Right lobe of liver (tissue), 6 donors: Measurements from ENCODE around the gene GRK6. TPM values are rescaled to one million over a fixed set of nuclear protein-coding genes. Genes with fewer than 3 reads are reported as not detected.

ENCODE experiments used
- ATAC-seq, 4 donors: fragments of 200-7000 bp; cut with Tn5 transposase; one replicate each; pipeline ENCODE4 v1.9.1; 2020; ENCODE audit warnings: mild to moderate bottlenecking in 4 of 4, moderate library complexity in 4 of 4
- DNase-seq, 3 donors: peaks; one replicate each; pipeline ENCODE4 v3.0.0-alpha.2; 2020
- H3K27ac ChIP-seq, 3 donors: fragments of 200-600 bp; one replicate each; pipeline ENCODE4 v1.8.0; 2022
- H3K27me3 ChIP-seq, 2 donors: fragments of 200-600 bp; one replicate each; pipeline ENCODE4 v1.8.0; 2022
- H3K36me3 ChIP-seq, 4 donors: fragments of 200-600 bp; sonication (generic) in 1 of 4; one replicate each; pipeline versions ENCODE4 v1.5.1 to v1.8.0; 2017 to 2022; ENCODE audit warnings: control low read depth in 1 of 4
- H3K4me1 ChIP-seq, 4 donors: fragments of 200-600 bp; sonication (generic) in 1 of 4; one replicate each; pipeline versions ENCODE4 v1.5.1 to v1.8.0; 2017 to 2022; ENCODE audit warnings: control low read depth in 1 of 4
- H3K4me3 ChIP-seq, 3 donors: fragments of 200-600 bp; one replicate each; pipeline ENCODE4 v1.8.0; 2022
- H3K9me3 ChIP-seq, 4 donors: fragments of 200-600 bp; sonication (generic) in 1 of 4; one replicate each; pipeline versions ENCODE4 v1.5.1 to v1.8.0; 2017 to 2022; ENCODE audit warnings: control low read depth in 1 of 4
- POLR2A ChIP-seq: fragments of 450-650 bp; IDR thresholded peaks from one replicate; pipeline ENCODE4 v1.6.1; 2017; ENCODE audit warnings: antibody characterized with exemption, mild to moderate bottlenecking
- WGBS: methylation state at CpG from one replicate; pipeline ENCODE4 v1.1.6; 2018; ENCODE audit warnings: low coverage, low lambda C conversion rate; ENCODE audit not compliant: insufficient coverage; ENCODE audit errors: missing lambda C conversion rate; 5-methylcytosine and 5-hydroxymethylcytosine counted together
- intact Hi-C, 2 donors: fragments of 100-400 bp; cut with DNase I; formaldehyde crosslinking; loops; one replicate each; pipeline versions ENCODE4 v1.11.2 to v1.14.1; 2022
- total RNA-seq, 6 experiments: library from RNA; depleted of rRNA in 2 of 6; stranded (reverse); fragments of >200 nt in 2 of 6; fragmentation: NEBNext Ultra II Directional in 3 of 6; extraction: Animal tissue kit (Norgen Biotek cat#: 25700) in 3 of 6; gene quantifications; one replicate each; pipeline versions ENCODE4 v1.1.0 to v1.2.4, GENCODE V29; 2016 to 2023
- TF ChIP-seq, protein P1 (sequence below), 4 donors: fragments of 200-600 bp in 3 of 4; fragments of 450-650 bp in 1 of 4; IDR thresholded peaks; one replicate each; pipeline versions ENCODE4 v1.5.1 to v1.8.0; 2016 to 2022; ENCODE audit warnings: antibody characterized with exemption in 4 of 4, mild to moderate bottlenecking in 2 of 4
- donor health status: DM: no; HTN: yes; CAD: no.
- donor health status: DM: no; HTN: no; CAD: no.
- donor health status: DM: no; HTN: no; CAD: no.
- donor health status: DM: no; HTN: yes; CAD: no.
- donor health status: DM: no; HTN: yes; CAD: no.

The GRK6 gene
- total RNA-seq, 6 experiments from 2014 or later = 6.1 to 10.8 (median 10.0) TPM

GRCh38 chr5:177469750-177470525 is 43.5 kb downstream of the GRK6 start:
- Histone ChIP-seq H3K4me3 (no peak overlapping the region), H3K4me1 (peaks cover 0 to 5% (median 0%) of the 10 kb centered on the region in 4 donors), H3K27ac (no peak overlapping the region), H3K9me3 (peaks cover 0 to 2% (median 0%) of the 10 kb centered on the region in 4 donors), H3K27me3 (no peaks in the 10 kb centered on the region), H3K36me3 (no peaks in the 10 kb centered on the region)
- 78% methylated on average over 7 of the region's 8 CpGs for WGBS
- TF ChIP-seq, protein P1, sequence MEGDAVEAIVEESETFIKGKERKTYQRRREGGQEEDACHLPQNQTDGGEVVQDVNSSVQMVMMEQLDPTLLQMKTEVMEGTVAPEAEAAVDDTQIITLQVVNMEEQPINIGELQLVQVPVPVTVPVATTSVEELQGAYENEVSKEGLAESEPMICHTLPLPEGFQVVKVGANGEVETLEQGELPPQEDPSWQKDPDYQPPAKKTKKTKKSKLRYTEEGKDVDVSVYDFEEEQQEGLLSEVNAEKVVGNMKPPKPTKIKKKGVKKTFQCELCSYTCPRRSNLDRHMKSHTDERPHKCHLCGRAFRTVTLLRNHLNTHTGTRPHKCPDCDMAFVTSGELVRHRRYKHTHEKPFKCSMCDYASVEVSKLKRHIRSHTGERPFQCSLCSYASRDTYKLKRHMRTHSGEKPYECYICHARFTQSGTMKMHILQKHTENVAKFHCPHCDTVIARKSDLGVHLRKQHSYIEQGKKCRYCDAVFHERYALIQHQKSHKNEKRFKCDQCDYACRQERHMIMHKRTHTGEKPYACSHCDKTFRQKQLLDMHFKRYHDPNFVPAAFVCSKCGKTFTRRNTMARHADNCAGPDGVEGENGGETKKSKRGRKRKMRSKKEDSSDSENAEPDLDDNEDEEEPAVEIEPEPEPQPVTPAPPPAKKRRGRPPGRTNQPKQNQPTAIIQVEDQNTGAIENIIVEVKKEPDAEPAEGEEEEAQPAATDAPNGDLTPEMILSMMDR (IDR thresholded peaks at IDR 0.05) = no peak
- TF ChIP-seq POLR2A = no peak
- no peak for ATAC-seq
- DNase-seq = no peak
- intact Hi-C loops = no loop called here

GRCh38 chr5:177470759-177471536 is 44.5 kb downstream of the GRK6 start:
- TF ChIP-seq, protein P1 (IDR thresholded peaks at IDR 0.05) = no peak
- TF ChIP-seq POLR2A = no peak
- no peaks in the 10 kb centered on the region for H3K27me3 ChIP-seq
- 94% methylated on average over 8 of the region's 10 CpGs for WGBS
- DNase-seq (no peak), ATAC-seq (no peak)
- no peak overlapping the region for H3K27ac ChIP-seq
- H3K4me1 ChIP-seq = peaks cover 0 to 5% (median 0%) of the 10 kb centered on the region in 4 donors
- H3K9me3 ChIP-seq = no peaks in the 10 kb centered on the region
- no peak overlapping the region for H3K4me3 ChIP-seq
- no peaks in the 10 kb centered on the region for H3K36me3 ChIP-seq
- intact Hi-C loops = no loop called here

DNA sequence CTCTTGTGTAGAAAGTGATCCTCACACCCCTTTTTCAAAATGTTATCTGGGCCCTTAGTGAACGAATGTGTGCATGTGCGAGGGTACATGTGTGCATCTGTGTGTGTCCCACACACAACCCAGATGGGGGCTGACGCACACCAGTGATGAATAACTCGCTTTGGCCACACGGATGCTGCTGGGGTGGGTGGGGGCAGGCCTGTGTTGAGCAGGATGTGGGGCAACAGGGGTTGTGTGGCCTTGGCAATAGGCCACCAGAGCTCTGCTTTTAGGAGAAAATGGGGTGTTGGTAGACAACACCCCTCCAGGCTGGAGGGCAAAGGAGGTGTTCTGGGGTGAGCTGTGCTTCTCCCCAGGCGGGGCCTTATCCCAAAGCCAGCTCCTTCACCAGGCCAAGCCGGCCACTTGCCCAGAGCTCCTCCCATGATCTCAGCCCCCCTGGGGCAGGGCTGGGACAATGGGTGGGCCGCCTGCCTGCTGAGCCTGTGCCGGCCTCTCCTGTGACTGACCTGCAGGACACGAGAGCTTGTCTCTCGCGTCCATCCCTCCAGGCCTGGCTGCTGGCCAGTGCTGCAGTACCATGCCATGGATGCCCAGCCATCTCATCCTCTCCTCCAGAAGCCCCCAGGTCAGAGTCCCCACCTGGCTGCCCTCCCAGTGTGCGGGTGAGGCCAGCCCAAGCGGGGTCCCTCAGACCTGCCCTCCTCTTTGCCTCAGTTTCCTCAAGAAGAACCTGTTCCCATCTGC is 45.3 kb downstream of the GRK6 start:
- Histone ChIP-seq H3K9me3 (no peaks in the 10 kb centered on the region), H3K27ac (no peak overlapping the region), H3K4me3 (no peak overlapping the region), H3K27me3 (no peaks in the 10 kb centered on the region), H3K36me3 (no peaks in the 10 kb centered on the region), H3K4me1 (peaks cover 0 to 5% (median 0%) of the 10 kb centered on the region in 4 donors)
- TF ChIP-seq POLR2A = no peak
- TF ChIP-seq, protein P1 (IDR thresholded peaks at IDR 0.05) = no peak
- no peak for DNase-seq
- intact Hi-C loops = no loop called here
- ATAC-seq = no peak
- WGBS = 70% methylated on average over 4 of the region's 14 CpGs
